NCI-H1048 (cell line): ENCODE measurements around the gene SSBP3.

Experiments used
- DNase-seq: peaks from one replicate; lab custom pipeline; 2025; lab: John Stamatoyannopoulos, UW

The SSBP3 gene

GRCh38 chr1:54371038-54371941 is 34.9 kb downstream of the SSBP3 start:
- no peak for DNase-seq

DNA sequence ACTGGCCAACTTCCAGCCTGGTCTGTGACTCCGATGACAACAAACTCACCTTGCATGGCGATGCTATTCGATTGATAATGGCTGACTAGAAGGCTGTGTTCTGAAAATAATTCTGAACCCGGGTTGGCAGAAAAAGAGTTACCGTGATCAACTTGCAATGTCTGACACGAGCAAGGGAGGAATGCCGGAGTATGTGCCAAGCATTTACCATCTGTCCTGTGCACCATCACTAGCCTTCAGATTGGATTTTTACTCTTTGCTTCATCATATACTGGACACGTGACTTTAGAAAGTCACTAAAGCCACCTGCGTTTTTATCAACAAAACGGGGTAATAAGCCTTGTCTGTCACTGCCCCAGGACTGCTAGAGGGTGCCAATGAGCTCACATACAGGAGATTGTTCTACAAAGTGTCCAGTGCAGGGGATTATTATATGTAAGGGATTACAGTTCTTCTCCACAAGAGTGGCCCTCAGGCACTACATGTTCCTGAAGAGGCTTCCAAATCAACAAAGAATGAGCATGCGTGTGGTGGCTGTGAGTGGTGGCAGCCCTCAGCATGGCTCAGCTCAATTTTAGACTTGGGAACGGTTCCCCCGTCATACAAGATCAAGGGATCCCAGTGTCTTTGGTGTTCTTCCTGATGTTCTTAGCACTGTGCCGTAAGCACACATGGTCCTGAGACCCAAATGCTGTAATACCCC is 35.8 kb downstream of the SSBP3 start:
- DNase-seq: no peak

GRCh38 chr1:54367613-54368012 is 38.6 kb downstream of the SSBP3 start:
- no peak for DNase-seq

DNA sequence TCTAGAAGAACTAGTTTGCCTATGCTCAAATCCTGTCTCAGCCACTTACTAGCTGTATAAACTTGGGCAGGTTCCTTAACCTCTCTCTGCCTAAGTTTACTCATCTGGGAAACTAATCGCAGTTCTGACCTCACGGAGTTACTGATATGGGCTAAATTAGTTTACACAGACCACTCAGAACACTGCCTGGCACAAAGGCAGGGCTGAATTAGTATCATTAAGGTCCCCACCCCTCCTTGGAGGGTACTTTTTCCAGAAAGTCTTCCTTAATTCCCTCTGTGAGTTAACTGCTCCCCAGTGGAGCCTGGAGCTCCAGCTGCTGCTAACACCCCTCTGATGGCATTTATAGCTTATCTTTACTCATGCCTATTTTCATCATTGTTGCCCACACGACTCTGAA is 40.3 kb downstream of the SSBP3 start:
- DNase-seq: no peak

GRCh38 chr1:54365398-54365797 is 40.8 kb downstream of the SSBP3 start:
- DNase-seq: no peak

DNA sequence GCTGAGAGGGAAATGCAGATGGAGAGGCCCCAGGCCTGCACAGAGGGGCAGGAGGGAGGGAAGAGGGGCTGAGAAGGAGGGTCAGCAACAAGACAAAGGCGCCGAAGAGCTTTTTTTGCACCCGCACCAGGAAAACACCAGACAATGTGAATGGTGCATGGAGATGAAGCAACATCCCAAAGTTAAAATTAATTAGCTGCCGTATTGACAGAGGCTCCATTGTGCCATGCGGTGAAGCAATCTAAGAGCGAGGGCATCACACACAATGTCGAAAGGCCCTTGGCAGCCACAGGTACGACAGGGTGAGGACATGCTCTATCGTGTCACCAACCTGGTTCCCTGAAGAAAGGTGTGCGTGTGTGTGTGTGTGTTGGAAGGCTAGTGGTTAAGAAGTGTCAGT is 41.2 kb downstream of the SSBP3 start:
- no peak for DNase-seq

DNA sequence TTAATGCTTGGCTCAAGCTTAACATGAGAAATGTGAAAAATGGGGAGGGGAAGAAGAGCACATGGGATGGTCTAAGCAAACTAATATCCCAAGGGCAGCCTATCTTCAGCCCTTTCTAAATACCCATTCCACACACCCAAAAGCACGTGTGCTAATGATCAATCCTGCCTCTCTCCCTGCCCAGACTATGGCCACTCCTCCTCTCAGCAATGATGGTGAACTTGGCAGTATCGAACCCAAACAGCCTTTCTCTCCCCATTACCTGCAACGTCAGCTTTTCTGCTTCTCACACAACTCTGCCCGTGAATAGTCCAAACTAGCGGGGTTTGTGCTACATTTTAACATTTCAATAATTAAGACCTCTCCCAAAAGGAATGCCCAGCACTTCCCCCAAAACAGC is 41.6 kb downstream of the SSBP3 start:
- DNase-seq: no peak

DNA sequence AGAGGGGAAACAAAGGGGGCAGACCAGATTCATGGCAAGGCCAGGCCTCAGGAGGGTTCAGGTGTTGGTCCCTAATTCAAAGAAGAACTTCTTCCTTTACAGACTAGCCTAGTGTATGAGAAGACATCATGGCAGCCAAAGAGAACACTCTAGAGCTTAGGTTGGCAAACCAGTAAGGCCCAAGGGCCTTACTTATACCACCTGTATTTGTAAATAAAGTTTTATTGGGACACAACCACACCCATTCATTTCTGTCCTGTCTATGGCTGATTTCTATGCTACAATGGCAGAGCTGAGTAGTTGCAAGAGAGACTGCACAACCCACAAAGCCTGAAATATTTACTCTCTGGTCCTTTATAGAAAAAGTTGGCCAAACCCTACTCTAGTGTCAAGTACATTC is 42.3 kb downstream of the SSBP3 start:
- no peak for DNase-seq

DNA sequence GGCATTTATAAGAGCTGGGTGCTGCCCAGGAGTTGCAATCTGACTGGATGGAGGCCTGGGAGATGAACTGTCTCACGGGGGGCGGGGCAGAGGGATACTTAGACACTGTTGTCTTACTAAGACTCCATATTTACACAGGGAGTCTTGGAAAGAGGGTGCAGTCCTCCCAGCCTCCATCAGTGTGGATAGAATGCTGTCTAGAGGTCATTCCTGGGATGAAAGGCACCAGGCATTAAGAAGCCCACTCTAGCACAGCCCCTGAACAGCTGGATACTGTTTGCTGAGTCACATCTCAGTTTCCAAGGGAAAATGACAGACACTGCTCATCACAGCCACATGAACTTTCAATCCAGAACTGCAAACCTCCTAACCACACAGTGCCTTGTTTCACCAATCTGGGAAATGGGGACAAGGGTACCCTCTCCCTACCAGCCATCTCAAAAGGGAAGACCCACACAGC is 43.3 kb downstream of the SSBP3 start:
- no peak for DNase-seq

DNA sequence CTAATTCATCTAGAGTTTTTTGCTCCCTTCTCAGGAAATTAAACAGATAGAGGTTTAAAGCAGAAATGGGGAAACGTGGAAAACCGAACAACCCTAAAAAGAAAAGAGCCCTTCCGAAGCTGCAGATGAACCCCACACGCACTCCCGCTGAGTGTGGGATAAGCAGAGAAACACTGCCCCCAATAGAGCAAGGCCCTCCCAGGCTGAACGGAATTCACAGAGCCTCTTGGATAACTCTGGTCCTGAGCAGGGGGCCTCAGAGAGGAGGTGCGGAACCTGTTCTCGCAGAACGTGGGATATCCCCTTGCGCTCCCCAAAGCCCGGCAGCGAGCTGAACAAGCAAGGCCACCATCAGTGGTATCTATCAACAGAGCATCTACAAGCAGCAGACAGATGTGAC is 44.9 kb downstream of the SSBP3 start:
- no peak for DNase-seq

GRCh38 chr1:54360165-54361005 is 45.8 kb downstream of the SSBP3 start:
- DNase-seq: no peak

DNA sequence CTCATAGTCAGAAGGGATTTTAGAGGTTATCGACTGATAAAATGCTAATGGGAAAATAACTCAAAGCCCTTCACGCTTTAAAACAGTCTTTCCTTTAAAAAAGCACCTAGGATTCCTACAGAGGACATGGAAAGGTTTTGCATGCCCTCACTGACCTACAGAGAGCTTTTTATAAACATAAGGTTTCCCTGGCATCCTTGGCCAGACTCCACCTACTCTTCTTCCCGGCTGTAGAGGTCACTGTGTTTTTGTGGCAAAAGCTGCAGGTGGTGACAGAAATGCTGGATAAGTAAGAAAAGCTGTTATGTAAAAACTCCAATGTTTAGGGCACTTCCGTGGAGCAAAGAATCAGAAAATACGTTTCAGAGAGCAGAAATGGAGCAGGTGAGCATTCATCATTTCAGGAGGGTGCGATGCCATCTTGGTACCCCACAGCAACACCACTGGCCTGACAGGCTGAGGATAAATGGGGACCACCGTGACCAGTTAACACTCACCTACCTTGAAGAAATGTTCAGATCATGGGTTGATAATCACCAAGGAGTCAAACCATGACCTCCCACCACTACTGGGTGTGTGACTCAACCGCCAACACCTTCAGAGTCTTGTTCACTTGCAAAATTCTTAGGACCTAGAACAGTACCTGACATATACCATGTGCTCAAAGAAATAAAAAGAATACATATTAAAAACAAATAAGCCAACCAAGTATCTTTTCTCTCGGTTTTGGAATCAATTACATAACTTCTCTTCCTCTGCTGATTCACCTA is 46.6 kb downstream of the SSBP3 start:
- DNase-seq: no peak

GRCh38 chr1:54358503-54359168 is 47.6 kb downstream of the SSBP3 start:
- no peak for DNase-seq

DNA sequence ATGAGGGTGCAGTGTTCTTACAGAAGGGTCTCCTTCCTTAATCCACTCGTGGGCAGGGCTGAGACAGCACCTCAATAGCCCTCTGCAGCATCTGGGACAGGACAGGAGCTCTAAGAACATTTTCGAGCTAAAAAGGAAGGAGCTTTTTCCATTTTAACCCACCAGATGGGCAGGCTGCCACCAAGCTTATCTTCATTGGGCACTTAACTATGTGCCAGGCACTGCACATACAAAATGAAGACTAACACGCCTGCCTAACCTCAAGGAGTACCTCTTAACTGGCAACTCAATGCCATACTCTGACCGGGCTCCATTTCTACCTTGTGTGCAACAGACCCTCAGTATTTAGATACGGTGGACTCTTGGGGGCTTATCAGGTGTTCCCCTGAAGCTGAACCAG is 48.2 kb downstream of the SSBP3 start:
- DNase-seq: no peak

DNA sequence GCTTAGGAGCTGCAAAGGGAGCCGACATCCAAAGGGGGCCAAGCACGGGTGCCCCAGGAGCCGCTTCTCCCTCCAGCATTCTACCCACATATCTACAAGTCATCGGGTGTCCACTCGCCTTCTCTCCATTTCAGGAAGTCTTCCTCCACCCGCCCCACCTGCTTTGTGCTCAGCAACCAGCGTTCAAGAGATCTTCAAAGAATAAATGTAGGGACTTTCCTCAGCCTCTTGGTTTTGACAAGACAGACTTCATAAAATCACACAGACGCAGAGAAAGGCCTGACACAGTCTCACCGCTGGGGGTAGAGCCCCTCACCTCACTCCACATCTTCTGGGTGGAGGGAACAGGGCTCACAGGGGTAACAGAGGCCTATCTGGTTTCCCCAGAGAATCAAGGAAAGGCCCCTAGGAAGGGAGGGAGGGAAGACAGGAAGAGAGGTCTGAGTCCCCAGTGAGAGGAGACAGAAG is 49.5 kb downstream of the SSBP3 start:
- DNase-seq: no peak

GRCh38 chr1:54355931-54356679 is 50.1 kb downstream of the SSBP3 start:
- DNase-seq: no peak

DNA sequence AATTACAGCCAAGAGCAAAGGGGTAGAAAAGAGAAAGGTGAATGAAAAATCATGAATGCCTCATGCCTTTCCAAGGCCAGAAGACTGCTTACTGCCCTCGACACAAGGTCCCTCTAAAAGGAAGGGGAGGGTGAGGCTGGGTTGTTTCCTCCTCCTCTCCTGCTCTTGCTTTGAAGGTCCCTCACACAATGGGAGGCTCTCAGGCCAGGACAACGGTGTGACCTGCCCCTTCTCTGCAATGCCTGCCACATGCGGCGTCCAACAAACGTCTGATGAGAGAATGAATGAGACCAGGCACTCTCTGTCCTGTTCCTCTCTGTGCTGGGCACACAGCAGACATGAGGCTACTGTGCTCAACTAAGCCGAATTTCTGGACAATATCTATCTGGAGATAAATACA is 51.3 kb downstream of the SSBP3 start:
- DNase-seq: no peak

- DNase-seq: no peak
These were observed 52.2 kb downstream of the SSBP3 start for GRCh38 chr1:54353959-54354358.

DNA sequence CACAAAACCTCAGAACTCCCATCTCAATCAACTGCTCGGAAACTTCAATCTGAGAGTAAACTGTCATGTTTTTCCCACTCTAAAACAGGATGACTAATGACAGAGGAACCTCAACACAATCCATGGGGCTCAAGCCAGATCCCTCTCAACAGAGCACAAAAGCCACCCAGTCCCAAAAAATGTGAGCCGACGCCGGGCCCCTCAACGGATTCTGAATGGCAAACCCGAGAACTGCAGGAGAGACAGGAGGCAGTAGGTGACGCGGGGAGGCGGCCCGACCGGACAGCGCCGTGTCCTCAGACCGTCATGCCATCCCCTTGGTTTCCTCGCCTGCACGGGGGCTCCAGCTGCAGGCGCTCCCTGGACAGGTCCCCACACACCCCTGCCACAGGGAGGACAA is 53.4 kb downstream of the SSBP3 start:
- DNase-seq: no peak

GRCh38 chr1:54350360-54350759 is 55.8 kb downstream of the SSBP3 start:
- no peak for DNase-seq
